ENCODE data around the gene JPH4.

- no peak for TF ChIP-seq EP300 (IDR thresholded peaks at IDR 0.05; ENCODE audit: low read depth)
- no peak for TF ChIP-seq POLR2A (IDR thresholded peaks at IDR 0.05)
- no peak for TF ChIP-seq POLR2AphosphoS5 (IDR thresholded peaks at IDR 0.05)
Measured at GRCh38 chr14:23621204-23621931, 42.8 kb upstream of the JPH4 start.

Data from transverse colon (tissue), 3 donors.